ENCODE measurements around the gene CCDC124. TPM values are rescaled to one million over a fixed set of nuclear protein-coding genes. Genes with fewer than 3 reads are reported as not detected.
"Not testable (repeated sequence)": the region's sequence is repeated elsewhere in the genome, so short reads cannot be mapped to it uniquely, and the experiment has no call there.

The CCDC124 gene
- total RNA-seq, 6 experiments from 2014 or later: 86.3 to 115 (median 103) TPM

- DNase-seq: no peak
- H3K27me3 Mint-ChIP-seq (ENCODE audit: insufficient read depth): peaks cover 16% of the 10 kb centered on the region
- no peak overlapping the region for H3K4me3 Mint-ChIP-seq
- H3K4me1 Mint-ChIP-seq (ENCODE audit: low read depth): no peaks in the 10 kb centered on the region
- no peak overlapping the region for H3K27ac Mint-ChIP-seq
- no peaks in the 10 kb centered on the region for H3K36me3 Mint-ChIP-seq (ENCODE audit: low read depth)
- H3K9me3 Mint-ChIP-seq: no peaks in the 10 kb centered on the region
- no peak for TF ChIP-seq CTCF (IDR thresholded peaks at IDR 0.05)
These were observed 44.2 kb downstream of the CCDC124 start for GRCh38 chr19:17977021-17977420.

GRCh38 chr19:17977488-17977887, 44.7 kb downstream of the CCDC124 start:
- Mint-ChIP-seq H3K36me3 (ENCODE audit: low read depth) (no peaks in the 10 kb centered on the region), H3K27me3 (ENCODE audit: insufficient read depth) (peaks cover 15% of the 10 kb centered on the region), H3K4me1 (ENCODE audit: low read depth) (no peaks in the 10 kb centered on the region), H3K4me3 (no peak overlapping the region), H3K9me3 (no peaks in the 10 kb centered on the region), H3K27ac (no peak overlapping the region)
- TF ChIP-seq CTCF (IDR thresholded peaks at IDR 0.05): no peak
- no peak for DNase-seq

DNA sequence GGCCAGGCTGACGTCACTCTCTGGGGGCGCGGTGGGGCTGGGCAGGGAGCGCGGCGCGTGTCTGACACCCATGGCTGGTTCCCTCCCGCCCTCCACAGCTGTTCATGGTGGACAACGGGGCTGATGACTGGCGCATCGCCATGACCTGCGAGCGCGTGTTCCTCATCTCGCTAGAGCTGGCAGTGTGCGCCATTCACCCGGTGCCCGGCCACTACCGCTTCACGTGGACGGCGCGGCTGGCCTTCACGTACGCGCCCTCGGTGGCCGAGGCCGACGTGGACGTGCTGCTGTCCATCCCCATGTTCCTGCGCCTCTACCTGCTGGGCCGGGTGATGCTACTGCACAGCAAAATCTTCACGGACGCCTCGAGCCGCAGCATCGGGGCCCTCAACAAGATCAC, 48.8 kb downstream of the CCDC124 start:
- no peaks in the 10 kb centered on the region for H3K36me3 Mint-ChIP-seq (ENCODE audit: low read depth)
- no peak for TF ChIP-seq CTCF (IDR thresholded peaks at IDR 0.05)
- DNase-seq: no peak
- H3K4me1 Mint-ChIP-seq (ENCODE audit: low read depth): no peaks in the 10 kb centered on the region
- H3K9me3 Mint-ChIP-seq: no peaks in the 10 kb centered on the region
- no peak overlapping the region for H3K27ac Mint-ChIP-seq
- H3K4me3 Mint-ChIP-seq: no peak overlapping the region
- H3K27me3 Mint-ChIP-seq (ENCODE audit: insufficient read depth): peaks cover 5% of the 10 kb centered on the region; the same call in 1 of the 2 replicates

GRCh38 chr19:17982430-17982829, 49.6 kb downstream of the CCDC124 start:
- DNase-seq: no peak
- Mint-ChIP-seq H3K9me3 (no peaks in the 10 kb centered on the region), H3K4me1 (ENCODE audit: low read depth) (no peaks in the 10 kb centered on the region), H3K27me3 (ENCODE audit: insufficient read depth) (peaks cover 5% of the 10 kb centered on the region; the same call in 1 of the 2 replicates), H3K27ac (no peak overlapping the region), H3K36me3 (ENCODE audit: low read depth) (no peaks in the 10 kb centered on the region), H3K4me3 (no peak overlapping the region)
- TF ChIP-seq CTCF (IDR thresholded peaks at IDR 0.05): no peak

DNA sequence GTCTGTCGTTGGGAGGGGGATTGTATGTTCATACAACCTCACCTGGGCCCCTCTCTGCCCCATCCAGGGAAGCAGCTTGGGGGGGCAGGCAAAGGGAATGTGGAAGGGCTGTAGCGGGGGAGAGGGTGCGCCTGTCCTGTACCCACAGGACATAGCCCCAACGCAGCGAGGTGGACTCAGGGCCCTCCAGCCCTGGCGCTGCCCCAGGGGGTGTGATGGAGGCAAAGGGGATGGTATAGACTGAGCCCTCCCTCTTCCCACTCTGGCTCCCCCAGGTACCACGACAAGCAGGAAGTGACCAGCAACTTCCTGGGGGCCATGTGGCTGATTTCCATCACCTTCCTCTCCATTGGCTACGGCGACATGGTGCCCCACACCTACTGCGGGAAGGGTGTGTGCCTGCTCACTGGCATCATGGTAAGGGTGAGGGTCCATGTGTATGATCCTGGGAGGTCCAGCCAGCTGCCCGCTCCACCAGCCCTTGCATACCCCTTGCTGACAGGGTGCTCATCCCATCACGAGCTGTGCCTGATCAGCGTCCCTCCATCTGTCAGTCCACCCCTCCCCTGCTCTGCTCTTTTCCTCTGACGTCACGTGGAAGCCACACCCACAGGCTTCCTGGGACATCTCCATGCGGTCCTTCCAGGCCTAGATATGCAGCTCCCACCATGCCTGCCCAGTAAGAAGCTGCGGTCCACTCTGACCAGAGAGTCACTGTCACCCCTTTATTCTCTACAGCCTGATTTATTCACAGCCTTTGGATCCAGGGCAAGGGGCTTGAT, 52.4 kb downstream of the CCDC124 start:
- H3K27me3 Mint-ChIP-seq (ENCODE audit: insufficient read depth): peaks cover 5% of the 10 kb centered on the region; the same call in 1 of the 2 replicates
- DNase-seq: no peak
- H3K4me3 Mint-ChIP-seq: no peak overlapping the region
- no peaks in the 10 kb centered on the region for H3K36me3 Mint-ChIP-seq (ENCODE audit: low read depth)
- H3K4me1 Mint-ChIP-seq (ENCODE audit: low read depth): no peaks in the 10 kb centered on the region
- no peak overlapping the region for H3K27ac Mint-ChIP-seq
- H3K9me3 Mint-ChIP-seq: no peaks in the 10 kb centered on the region
- no peak for TF ChIP-seq CTCF (IDR thresholded peaks at IDR 0.05)

DNA sequence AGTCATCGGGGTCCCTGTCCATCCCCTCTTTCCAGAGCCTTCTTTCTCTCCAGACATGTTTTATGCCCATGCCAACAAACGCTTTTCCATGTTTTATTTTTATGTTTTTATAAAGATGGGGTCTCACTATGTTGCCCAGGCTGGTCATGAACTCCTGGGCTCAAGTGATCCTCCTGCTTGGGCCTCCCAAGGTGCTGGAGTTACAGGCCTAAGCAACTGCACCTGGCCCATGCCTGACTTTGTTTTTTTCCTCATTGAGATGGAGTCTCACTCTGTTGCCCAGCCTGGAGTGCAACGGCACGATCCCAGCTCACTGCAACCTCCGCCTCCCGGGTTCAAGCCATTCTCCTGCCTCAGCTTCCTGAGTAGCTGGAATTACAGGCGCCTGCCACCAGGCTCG, 53.8 kb downstream of the CCDC124 start:
- H3K27me3 Mint-ChIP-seq (ENCODE audit: insufficient read depth); H3K9me3 Mint-ChIP-seq; H3K4me1 Mint-ChIP-seq (ENCODE audit: low read depth); H3K4me3 Mint-ChIP-seq; H3K27ac Mint-ChIP-seq; DNase-seq; H3K36me3 Mint-ChIP-seq (ENCODE audit: low read depth): not testable (repeated sequence)
